BE2C (cell line): Measurements from ENCODE around the gene REPS2.

ENCODE experiments used
- DNase-seq: peaks from one replicate; pipeline ENCODE4 v3.0.0-alpha.2; 2020
- H3K27me3 ChIP-seq: fragments of 250-450 bp; sonication (Bioruptor Pico); 2 replicates; pipeline ENCODE4 v1.5.1; 2020; ENCODE audit warnings: mild to moderate bottlenecking
- H3K36me3 ChIP-seq: fragments of 250-450 bp; sonication (Bioruptor Pico); 2 replicates; pipeline ENCODE4 v1.5.1; 2020; ENCODE audit warnings: mild to moderate bottlenecking
- H3K4me1 ChIP-seq: fragments of 250-450 bp; sonication (Bioruptor Pico); 2 replicates; pipeline ENCODE4 v1.5.1; 2020
- H3K4me3 ChIP-seq: 2 replicates; pipeline ENCODE4 v1.5.1; 2011; ENCODE audit warnings: low read depth, low read length
- H3K9me3 ChIP-seq: fragments of 250-450 bp; sonication (Bioruptor Pico); 2 replicates; pipeline ENCODE4 v1.5.1; 2020
- CTCF ChIP-seq: IDR thresholded peaks from 2 replicates; pipeline ENCODE4 v1.5.1; 2012; ENCODE audit warnings: mild to moderate bottlenecking, low read depth, low read length

The REPS2 gene

GRCh38 chrX:17017134-17017533 lies 70.7 kb downstream of the REPS2 start:
- Histone ChIP-seq H3K4me1 (no peaks in the 10 kb centered on the region), H3K27me3 (no peaks in the 10 kb centered on the region), H3K4me3 (no peak overlapping the region), H3K36me3 (no peaks in the 10 kb centered on the region), H3K9me3 (no peaks in the 10 kb centered on the region)
- no peak for TF ChIP-seq CTCF
- no peak for DNase-seq

- Histone ChIP-seq H3K4me1 (no peaks in the 10 kb centered on the region), H3K27me3 (no peaks in the 10 kb centered on the region), H3K4me3 (no peak overlapping the region), H3K36me3 (no peaks in the 10 kb centered on the region), H3K9me3 (no peaks in the 10 kb centered on the region)
- no peak for TF ChIP-seq CTCF
- DNase-seq, result no peak
Measured at GRCh38 chrX:17020356-17020755, 73.9 kb downstream of the REPS2 start.

- TF ChIP-seq CTCF, result no peak
- no peak overlapping the region for H3K4me3 ChIP-seq
- H3K9me3 ChIP-seq, result no peaks in the 10 kb centered on the region
- H3K27me3 ChIP-seq, result no peaks in the 10 kb centered on the region
- no peaks in the 10 kb centered on the region for H3K36me3 ChIP-seq
- no peaks in the 10 kb centered on the region for H3K4me1 ChIP-seq
- DNase-seq, result no peak
Measured at GRCh38 chrX:17020851-17021821, 74.7 kb downstream of the REPS2 start.

- no peaks in the 10 kb centered on the region for H3K27me3 ChIP-seq
- H3K4me1 ChIP-seq, result no peaks in the 10 kb centered on the region
- no peak overlapping the region for H3K4me3 ChIP-seq
- no peaks in the 10 kb centered on the region for H3K36me3 ChIP-seq
- H3K9me3 ChIP-seq, result no peaks in the 10 kb centered on the region
- no peak for DNase-seq
- no peak for TF ChIP-seq CTCF
Measured at GRCh38 chrX:17021851-17022604, 75.6 kb downstream of the REPS2 start.

GRCh38 chrX:17023661-17024060 lies 77.2 kb downstream of the REPS2 start:
- DNase-seq, result no peak
- H3K4me1 ChIP-seq, result no peaks in the 10 kb centered on the region
- TF ChIP-seq CTCF, result no peak
- H3K36me3 ChIP-seq, result no peaks in the 10 kb centered on the region
- no peaks in the 10 kb centered on the region for H3K27me3 ChIP-seq
- no peaks in the 10 kb centered on the region for H3K9me3 ChIP-seq
- H3K4me3 ChIP-seq, result no peak overlapping the region

GRCh38 chrX:17024886-17025285 lies 78.4 kb downstream of the REPS2 start:
- no peaks in the 10 kb centered on the region for H3K36me3 ChIP-seq
- no peaks in the 10 kb centered on the region for H3K9me3 ChIP-seq
- no peak for DNase-seq
- TF ChIP-seq CTCF, result no peak
- H3K27me3 ChIP-seq, result no peaks in the 10 kb centered on the region
- no peaks in the 10 kb centered on the region for H3K4me1 ChIP-seq
- no peak overlapping the region for H3K4me3 ChIP-seq
